ENCODE data around the gene METTL3.

METTL3 gene

GRCh38 chr14:21526672-21527317 lies 15.7 kb upstream of the METTL3 start:
- no peak for ATAC-seq

DNA sequence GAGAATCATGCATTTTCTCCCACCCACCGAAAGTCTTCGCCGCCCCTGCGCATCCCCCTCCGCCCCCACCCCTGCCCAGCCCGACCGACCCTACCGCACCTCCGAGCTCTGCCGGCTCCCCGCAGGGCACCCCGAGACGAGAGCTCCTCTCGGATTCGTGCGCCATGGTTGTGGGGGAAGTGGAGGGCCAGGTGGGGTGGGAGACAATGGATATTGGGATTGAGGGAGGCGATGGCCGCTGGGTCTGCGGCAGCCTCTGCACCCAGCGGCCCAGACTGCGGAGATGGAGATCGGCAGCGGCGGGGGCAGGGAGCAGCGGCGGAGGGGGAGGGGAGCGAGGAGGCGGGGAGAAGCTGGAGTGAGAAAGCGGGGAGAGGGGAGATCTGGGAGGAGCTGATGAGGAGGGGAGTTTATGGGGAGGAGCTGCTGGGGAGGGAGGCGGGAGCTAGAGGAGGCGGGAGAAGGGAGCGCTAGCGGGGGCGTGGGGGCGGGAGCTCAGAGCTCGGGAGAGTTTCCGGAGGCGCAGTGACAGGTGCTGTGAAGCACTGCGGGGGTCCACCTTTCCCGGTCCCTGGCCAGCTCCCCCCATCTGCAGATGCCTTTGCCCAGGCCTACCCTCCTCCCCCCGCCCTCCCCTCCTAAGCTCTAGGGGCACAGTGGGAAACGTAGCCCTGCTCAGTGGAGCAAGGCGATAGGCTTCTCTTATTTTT lies 15.0 kb upstream of the METTL3 start, which contains the start of gene SALL2:
Gene SALL2 (minus strand): TSS at position 385 of the 710 bp plus-strand sequence. CDS start 219 bp downstream, at position 166.
- peak; percentile 81 for ATAC-seq
- peak; percentile 73 for DNase-seq

More at GRCh38 chr14:21526672-21527317, 15.7 kb upstream of the METTL3 start:
- no peak for DNase-seq

- ATAC-seq = no peak
- no peak for DNase-seq
Measured at GRCh38 chr14:21525571-21525961, 14.4 kb upstream of the METTL3 start.

DNA sequence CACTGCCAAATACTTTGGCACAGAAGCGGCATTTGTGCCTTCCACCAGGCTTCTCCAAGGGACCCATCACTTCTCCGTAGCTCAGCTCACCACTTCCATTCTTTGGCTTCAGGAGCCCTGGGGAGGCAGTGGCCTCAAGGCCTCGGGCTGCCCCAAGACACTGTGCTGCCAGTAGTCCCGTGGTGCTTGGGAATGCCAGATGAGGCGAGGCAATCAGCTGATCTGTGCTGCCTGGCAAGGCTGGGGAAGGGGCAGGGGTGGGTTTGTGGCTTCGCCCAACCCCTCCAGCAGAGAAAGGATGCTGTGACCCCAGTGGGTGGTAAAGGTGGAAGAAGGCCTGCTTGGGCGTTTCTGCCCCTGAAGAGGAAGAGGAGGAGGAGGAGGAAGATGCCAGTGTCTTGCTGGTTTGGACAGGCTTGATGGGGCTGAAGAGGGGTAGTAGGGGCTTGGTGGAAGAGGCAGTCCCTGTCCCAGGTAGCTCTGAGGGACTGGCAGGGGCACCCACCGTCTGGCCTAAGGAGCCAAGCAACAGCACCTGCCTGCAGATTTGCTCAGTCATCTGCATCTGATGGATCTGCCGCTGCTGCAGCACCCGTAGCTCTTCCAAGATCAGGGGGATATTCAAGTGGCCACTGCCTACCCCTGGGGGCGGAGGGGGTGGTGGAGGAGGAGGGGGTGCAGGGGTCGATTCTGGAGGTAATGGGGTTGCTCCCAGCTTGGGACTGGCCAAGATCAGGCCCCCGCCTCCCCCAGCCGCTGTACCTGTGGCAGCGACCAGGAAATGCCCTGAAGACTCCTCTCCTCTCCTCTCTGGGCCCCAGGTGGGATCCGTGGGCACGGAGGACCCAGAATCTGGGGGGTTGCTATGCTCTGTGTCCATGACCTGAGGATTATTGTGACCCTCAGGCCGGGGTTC lies 13.7 kb upstream of the METTL3 start:
- ATAC-seq (no peak), DNase-seq (no peak)

DNA sequence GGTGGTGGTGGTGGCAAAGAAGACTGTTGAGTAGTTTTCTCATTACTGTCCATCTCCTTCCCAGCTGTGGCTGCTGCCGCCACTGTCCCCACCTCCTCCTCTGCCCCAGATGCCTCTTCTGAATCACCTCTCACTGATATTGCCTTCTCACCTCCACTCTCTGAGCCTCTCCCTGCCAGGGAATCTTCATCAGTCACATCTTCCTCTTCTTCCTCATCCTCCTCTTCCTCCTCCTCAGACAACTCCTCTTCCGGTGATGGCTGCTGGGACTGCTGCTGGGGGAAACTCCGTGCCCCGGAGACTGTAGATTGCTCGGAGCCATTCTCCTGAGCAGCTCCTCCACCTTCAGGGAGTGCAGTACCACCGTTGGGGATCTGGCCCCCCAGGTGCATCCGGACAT lies 12.1 kb upstream of the METTL3 start:
- DNase-seq (no peak), ATAC-seq (no peak)

- DNase-seq (no peak), ATAC-seq (no peak)
Measured at GRCh38 chr14:21521501-21521900, 10.4 kb upstream of the METTL3 start.

DNA sequence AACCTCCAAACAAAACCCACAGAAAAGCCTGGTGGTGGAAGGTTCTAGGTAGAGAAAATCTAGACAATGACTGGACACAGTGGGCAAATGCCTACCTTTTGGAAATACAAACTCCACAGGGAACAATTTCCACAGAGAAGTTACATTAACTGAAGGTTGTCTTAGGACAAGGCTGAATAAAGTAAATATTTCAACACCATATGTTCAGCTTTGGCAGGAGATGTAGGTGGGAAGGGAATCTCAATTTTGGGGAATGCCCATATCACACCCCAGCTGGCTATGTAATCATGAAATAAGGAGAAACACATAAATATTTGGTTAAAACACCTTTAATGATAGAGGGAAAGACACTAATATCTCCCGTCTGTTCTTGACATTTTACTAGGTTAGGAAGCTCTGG lies 9.6 kb upstream of the METTL3 start:
- ATAC-seq (no peak), DNase-seq (no peak)

- no peak for ATAC-seq
- DNase-seq = no peak
Measured at GRCh38 chr14:21518725-21519124, 7.6 kb upstream of the METTL3 start.

DNA sequence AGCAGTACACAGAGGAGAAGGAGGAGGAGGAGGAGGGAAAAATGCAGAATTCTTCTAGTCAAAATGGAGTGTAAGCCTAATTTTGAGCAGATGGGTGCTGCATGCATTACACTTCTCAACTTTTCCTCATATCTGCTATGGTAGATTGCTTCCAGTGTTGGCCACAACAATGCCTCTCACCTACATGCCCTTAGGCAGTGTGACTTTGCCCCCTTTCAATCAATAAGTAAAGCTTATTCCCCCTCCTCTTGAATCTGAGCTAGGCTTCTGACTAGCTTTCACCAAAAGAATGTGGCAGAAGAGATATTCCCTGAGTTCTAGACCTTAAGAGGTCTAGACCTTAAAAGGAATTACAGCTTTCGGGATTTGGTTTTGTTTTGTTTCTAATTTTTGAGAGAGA lies 3.2 kb upstream of the METTL3 start:
- no peak for DNase-seq
- ATAC-seq = no peak

GRCh38 chr14:21509432-21510143 lies 1.6 kb downstream of the METTL3 start:
- ATAC-seq (no peak), DNase-seq (no peak)

- no peak for DNase-seq
- ATAC-seq = no peak
Measured at GRCh38 chr14:21506557-21506956, 4.6 kb downstream of the METTL3 start.

GRCh38 chr14:21505012-21505553 lies 6.1 kb downstream of the METTL3 start:
- ATAC-seq = peak; percentile 67
- DNase-seq = no peak

DNA sequence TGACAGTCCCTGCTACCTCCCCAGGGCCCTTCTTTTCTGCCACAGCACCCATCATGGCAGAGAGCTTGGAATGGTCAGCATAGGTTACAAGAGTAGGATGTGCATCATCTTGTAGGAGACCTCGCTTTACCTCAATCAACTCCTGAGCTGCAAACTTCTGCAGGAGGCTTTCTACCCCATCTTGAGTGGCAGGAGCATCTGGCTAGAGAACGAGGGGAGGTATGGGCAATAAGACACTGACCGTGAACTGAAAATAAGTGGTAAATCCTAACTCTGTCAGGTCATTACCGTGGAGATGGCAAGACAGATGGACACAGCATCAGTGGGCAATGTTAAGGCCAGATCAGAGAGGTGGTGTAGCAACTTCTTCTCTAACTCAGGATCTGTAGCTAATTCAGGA lies 7.8 kb downstream of the METTL3 start:
- DNase-seq (no peak), ATAC-seq (no peak)

DNA sequence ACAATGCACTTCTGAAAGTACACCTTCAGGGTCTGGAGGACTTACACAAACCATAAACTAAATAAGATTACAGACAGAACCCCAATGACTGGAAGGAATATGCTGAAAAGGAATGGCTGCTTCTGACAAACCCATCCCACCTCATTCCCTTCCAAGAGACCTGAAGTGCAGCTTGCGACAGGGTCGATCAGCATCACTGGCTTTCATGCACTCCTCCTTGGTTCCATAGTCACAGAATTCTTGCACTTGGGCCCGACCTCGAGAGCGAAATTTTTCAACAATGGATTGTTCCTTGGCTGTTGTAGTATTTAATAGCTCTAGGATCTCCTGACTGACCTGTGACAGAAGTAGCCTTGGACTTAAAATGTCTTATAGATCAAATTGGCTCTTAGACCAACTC lies 9.6 kb downstream of the METTL3 start:
- DNase-seq = no peak
- ATAC-seq = no peak

GRCh38 chr14:21498540-21499526 lies 12.3 kb downstream of the METTL3 start:
- DNase-seq (no peak), ATAC-seq (peak; percentile 50)

GRCh38 chr14:21496453-21496852 lies 14.7 kb downstream of the METTL3 start:
- DNase-seq = no peak
- ATAC-seq = no peak

GRCh38 chr14:21494902-21495762 lies 16.0 kb downstream of the METTL3 start:
- DNase-seq (no peak), ATAC-seq (no peak)

DNA sequence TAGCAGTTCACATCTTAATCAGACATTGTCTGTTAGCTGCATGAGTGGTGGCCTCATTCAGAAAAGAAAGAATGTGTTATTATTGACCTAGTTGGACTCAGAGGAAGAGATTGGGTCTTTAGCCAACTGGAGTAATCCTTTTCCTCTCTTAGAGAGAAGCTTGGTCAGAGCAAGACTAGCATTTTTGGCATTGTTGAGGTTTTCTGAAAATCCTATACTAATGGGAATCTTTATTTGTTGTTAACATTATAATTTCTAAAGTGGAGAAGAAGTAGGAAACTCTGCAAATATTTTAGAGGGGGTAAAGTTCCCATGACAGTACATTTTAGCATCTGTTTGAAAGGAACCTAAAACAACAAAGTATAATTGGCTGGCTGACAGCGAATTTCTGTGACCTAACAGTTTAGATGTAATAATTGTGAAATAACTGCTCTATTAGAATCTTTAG lies 24.5 kb downstream of the METTL3 start:
- no peak for DNase-seq
- no peak for ATAC-seq

- peak; percentile 92 for DNase-seq
- ATAC-seq = peak; percentile 100
Measured at GRCh38 chr14:21476925-21477681, 34.0 kb downstream of the METTL3 start, which contains the start of the genes RAB2B and TOX4. RAB2B (minus strand) TSS chr14:21476959; CDS start chr14:21476872, 87 bp downstream. TOX4 (plus strand) TSS chr14:21477195; CDS start chr14:21477279, 84 bp downstream.
